Measurements from ENCODE around the gene LTBP4. TPM values are rescaled to one million over a fixed set of nuclear protein-coding genes. Genes with fewer than 3 reads are reported as not detected.
A peak's percentile ranks its signal among the peaks of the same experiment; 100 is the strongest.
"Not testable (repeated sequence)": the region's sequence is repeated elsewhere in the genome, so short reads cannot be mapped to it uniquely, and the experiment has no call there.

LTBP4 gene
- total RNA-seq, 1 donor from 2014 or later, result 41.6 TPM

DNA sequence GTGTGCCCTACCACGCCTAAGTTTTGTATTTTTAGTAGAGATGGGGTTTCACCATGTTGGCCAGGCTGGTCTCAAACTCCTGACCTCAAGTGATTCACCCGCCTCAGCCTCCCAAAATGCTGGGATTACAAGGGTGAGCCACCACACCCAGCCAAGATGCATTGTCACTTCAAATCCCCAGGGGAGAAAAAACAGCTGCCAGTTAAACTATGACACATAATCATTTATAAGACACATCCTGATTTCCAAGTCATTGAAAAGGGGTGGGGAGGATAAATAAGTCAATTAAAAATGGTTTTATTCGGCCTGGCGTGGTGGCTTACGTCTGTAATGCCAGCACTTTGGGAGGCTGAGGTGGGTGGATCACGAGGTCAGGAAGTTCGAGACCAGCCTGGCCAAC lies 54.5 kb downstream of the LTBP4 start:
- not testable (repeated sequence) for DNase-seq (ENCODE audit: low spot score); ATAC-seq

DNA sequence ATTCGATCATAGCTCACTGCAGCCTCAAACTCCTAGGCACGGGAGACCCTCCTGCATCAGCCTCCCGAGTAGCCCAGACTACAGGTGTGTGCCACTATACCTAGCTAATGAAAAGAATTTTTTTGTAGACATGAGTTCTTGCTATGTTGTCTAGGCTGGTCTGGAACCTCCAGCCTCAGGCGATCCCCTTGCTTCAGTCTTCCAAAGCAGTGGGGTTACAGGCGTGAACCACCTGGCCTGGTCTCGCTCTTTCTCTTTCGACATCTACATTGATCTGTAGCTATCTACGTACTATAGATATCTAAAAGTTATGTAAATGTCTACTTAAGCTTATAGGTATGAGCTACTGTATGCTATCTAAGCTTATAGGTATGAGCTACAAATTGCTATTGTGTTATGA lies 56.9 kb downstream of the LTBP4 start:
- ATAC-seq (no peak), DNase-seq (ENCODE audit: low spot score) (no peak)

DNA sequence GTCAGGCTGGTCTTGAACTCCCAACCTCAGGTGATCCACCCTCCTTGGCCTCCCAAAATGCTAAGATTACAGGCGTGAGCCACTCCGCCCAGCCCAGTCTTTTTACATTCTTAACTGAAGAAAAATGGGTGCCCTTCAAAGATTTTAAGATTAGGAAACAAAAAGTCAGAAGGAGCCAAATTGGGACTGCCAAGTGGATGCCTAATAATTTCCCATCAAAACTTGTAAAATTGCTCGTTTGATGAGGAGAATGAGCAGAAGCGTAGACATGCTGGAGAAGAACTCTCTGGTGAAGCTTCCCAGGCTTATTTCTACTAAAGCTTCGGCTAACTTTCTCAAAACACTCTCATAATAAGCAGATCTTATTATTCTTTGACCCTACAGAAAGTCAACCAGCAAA lies 57.9 kb downstream of the LTBP4 start:
- DNase-seq (ENCODE audit: low spot score) (no peak), ATAC-seq (no peak)

DNA sequence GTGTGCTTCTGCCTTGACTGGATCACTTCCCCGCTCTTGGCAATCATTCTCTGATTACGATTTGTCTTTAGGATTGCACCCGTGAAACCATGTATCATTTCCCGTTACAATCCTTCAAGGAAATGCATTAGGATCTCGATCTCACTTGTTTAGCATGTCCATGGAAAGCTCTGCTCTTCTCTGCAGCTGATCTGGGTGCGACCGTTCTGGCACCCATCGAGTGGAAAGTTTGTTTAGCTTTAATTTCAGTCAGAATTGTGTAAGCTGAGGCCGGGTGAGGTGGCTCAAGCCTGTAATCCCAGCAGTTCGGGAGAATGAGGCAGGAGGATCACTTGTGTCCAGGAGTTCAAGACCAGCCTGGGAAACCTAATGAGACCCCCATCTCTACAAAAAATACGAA lies 58.4 kb downstream of the LTBP4 start:
- ATAC-seq, result no peak
- DNase-seq (ENCODE audit: low spot score), result no peak

DNA sequence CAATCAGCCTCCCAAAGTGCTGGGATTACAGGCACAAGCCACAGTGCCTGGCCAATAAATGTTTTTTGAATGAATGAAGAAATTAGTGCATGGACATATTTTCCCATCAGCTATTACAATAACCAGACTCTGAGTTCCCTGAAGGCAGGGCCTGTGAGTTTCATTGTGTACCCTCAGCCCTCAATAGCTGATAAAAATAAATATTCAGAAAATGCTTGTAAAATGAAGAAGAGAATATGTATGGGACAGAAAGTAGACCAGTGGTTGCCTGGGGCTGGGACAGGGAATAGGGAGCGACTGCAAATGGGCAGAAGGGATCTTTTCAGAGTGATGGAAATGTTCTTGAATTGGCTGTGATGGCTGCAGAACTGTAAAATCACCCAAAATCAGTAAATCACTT lies 60.4 kb downstream of the LTBP4 start:
- DNase-seq (ENCODE audit: low spot score) (no peak), ATAC-seq (no peak)

DNA sequence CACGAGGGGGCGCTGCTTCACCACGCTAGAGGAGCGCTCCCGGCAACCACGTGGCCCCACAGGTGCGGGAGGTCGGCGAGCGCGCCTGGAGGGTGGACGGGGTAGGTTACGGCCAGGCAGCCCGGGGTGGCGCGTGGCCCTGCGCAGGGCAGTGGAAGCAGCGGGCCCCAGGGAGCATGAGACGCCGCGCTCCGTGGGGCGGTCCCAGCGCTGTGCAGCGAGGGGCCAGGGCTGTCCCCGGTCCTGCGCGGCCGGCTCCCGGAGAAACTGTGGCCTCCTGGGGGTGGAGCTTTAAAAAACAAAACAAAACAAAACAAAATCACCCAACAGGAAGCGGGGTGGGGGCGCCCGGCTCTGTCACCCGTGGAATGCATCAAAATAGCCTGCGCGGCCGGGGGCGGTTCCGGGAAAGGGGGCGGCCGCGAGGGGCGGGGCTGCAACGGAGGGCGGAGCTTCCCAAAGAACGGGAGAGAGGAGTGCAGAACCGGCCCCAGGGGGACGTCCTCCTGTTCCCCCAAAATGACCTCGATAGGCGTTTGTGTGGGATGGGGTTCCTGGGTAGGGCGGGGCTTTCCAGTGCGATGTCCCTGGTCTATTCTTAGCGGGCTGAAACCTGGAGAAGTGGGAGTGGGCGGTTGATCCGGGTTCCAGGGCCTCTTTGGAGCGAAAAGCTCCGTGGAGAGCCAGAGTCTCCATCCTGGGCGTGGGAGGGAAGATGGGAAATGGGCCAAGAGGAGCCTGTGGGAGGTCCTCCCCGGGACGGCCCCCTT lies 61.9 kb downstream of the LTBP4 start:
- peak; percentile 89 for DNase-seq (ENCODE audit: low spot score)
- ATAC-seq, result peak; percentile 95

DNA sequence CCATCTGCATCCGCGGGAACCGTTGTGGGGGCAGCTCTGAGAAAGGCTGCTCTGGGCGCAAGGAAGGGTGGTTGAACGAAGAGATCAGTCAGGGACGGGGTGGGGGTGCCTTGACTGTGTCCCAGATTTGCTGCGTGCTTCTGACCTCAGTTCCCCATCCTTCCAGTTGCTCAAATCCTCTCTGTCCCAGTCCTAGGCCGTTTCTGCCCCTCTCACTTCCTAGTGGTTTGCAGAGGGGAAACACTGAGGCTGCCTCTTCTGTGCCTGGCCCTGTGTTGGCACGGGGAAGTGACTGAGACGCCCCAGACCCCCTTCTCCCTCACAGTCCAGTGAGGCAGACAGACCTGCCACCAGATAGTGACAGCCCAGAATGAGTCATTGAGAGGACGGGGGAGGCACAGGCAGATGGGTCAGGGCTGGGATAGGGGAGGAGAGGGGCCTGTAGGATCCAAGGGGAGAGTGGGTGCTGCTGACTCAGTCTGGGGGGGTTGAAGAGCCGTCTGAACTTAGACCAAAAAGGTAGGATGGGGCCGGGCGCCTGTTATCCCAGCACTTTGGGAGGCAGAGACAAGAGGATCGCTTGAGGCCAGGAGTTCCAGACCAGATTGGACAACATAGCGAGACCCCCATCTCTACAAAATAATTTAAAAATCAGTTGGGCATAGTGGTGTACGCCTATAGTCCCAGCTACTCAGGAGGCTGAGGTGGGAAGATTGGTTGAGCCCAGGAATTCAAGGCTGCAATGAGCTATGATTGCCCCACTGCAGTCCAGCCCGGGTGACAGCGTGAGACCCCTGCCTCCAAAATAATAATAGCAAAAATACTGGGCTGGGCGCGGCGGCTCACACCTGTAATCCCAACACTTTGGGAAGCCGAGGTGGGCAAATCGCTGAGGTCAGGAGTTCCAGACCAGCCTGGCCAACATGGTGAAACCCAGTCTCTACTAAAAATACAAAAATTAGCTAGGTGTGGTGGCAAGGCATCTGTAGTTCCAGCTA lies 62.8 kb downstream of the LTBP4 start:
- no peak for ATAC-seq
- DNase-seq (ENCODE audit: low spot score), result no peak

DNA sequence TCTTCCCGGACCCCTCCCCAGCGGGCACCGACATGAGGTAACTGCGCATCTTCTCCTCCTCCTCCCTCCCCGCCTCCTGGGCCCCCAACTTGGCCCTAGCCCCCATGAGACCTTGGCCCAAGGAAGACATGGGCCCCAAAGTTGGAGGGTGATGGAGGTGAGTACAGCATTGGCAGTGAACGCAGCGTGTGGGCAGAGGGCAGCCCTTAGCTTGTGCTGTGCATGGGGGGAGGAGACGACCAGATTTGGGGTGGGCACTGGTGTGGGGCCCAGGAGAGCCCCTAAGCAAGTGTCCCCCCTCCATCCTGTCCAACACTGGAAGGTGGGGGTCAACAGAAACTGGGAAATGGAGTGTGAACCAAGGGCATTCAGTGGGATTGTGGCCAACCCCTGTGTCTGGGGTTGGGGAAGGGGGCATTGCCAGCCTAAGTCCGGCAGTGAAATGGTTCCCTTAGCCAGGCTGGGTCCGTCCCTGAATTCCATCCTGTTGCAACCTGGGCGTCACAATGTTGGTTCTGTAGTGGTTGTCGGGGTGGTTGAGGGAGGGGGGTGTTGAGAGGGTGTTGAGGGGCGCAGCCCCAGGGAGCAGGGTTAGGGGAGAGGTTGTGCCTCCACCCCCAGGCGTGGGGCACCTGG lies 65.8 kb downstream of the LTBP4 start:
- DNase-seq (ENCODE audit: low spot score) (no peak), ATAC-seq (no peak)

DNA sequence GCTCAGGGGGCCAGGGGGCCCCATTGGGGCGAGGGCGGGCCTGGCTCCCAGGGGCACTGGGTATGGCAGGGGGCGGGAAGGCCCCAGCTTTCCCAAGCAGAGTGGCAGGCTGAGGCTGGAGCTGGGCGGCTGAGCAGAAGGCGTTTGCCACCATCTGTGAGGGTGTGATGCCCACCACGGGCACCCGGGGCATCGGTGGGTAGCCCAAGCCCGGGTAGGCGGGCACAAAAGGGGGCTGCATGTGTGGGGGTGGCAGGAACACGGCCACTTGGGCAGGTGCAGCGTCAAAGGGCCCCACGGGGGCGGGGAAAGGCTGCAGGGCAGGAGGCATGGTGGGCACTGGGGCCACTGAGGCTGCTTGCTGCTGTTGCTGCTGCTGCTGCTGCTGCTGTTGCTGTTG lies 66.4 kb downstream of the LTBP4 start:
- ATAC-seq (no peak), DNase-seq (ENCODE audit: low spot score) (no peak)

DNA sequence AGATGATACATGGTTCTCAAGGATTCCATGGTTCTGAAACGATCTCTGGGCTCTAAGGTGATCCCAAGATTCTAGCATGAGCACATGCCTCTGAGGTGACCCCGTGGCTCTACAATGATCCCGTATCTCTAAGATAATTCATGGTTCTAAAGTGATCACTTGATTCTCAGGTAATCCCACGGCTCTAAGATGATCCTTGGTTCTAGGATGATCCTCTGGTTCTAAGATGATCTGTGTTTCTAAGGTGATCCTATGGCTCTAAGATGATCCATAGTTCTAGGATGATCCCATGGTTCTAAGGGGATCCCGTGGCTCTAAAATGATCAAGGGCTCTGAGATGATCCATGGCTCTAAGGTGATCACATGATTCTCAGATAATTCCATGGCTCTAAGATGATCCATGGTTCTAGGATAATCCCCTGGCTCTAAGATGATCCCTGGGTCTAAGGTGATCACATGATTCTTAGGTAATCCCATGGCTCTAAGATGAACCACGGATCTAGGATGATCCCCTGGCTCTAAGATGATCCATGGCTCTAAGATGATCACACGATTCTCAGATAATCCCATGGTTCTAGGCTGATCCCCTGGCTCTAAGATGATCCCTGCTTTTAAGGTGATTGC lies 67.9 kb downstream of the LTBP4 start:
- ATAC-seq (no peak), DNase-seq (ENCODE audit: low spot score) (no peak)

DNA sequence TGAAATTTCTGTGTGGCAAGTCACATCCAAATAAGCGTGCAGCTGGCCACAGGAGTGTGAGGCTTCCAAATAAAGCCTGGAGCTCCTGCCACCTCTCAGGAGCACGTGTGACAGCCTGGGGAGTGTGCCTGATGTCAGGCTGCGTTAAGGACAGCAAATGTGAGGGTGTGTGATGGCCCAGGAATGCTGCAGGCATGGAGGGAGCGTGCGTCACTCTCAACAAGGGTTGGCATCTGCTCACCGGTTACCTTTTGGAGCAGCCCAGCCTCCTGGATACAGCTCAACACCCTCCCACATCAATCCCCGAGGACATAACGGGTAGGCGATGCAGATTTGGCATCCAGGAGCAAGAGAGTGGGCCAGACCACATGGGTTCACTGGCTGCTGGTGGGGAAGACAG lies 70.2 kb downstream of the LTBP4 start:
- DNase-seq (ENCODE audit: low spot score) (no peak), ATAC-seq (no peak)

DNA sequence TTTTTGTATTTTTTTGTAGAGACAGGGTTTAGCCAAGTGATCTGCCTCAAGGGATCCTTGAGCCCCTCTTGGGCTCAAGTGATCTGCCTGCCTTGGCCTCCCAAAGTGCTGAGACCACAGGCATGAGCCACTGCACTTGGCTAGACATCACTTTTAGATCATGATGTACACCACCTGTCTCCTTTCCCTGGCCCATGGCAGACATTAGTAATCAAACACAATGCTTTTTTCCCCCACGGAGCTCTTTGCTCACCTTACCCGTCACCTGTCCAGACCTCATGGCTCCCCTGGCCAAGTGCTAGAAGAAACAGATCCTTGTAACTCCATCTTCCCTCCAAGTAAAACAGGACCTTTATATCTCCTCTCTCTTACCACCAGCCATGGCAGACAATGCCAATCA lies 70.9 kb downstream of the LTBP4 start:
- ATAC-seq, result no peak
- DNase-seq (ENCODE audit: low spot score), result no peak

DNA sequence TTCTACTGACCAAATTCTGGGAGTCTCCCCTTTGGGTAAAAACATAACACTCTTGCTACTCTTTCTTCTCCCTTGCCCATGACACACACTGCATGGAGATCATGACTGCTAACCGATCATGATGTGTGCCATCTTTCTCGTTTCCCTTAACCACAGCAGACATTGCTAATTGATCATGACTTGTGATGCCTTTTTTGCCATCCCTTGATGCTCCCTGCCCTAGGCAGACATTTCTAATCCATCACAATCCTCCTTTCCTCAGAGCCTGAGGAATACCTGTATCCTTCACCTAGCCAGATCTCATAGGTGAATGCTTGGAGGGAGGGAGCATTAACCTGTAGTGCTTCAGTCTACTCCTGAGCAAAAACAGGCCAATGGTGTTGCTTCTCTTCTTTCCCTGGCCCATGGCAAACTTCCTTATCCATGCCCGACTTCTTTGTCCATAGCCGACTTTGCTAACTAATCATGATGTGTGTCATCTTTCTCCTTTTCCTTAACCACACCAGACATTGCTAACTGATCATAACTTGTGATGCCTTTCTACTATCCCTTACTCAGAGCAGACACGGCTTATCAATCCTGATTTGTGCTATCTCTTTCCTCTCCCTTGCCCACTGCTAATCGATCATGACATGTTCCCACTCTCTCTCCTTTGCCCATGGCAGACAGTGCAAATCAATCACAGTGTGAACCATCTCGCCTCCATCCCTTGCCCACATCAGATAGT lies 71.6 kb downstream of the LTBP4 start:
- DNase-seq (ENCODE audit: low spot score) (no peak), ATAC-seq (no peak)

DNA sequence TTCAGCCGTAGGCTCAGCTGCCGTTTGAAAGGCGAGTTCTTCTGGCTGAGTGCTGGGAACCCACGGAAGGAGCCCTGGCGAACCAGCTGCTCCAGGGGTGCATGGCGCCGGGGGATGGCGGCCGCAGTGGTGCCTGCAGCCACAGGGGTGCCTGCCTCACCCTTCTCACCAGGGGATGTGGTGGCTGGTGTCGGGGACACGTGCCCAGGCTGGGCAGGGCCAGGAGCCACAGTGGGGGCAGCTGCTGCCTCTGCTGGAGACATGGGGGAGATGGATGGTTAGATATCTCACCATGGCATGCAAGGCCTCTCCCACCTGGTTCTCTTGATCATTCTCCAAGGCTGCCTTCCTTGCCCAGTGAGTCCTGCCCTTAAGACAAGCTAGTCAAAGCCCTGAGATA lies 72.2 kb downstream of the LTBP4 start:
- DNase-seq (ENCODE audit: low spot score) (no peak), ATAC-seq (no peak)

DNA sequence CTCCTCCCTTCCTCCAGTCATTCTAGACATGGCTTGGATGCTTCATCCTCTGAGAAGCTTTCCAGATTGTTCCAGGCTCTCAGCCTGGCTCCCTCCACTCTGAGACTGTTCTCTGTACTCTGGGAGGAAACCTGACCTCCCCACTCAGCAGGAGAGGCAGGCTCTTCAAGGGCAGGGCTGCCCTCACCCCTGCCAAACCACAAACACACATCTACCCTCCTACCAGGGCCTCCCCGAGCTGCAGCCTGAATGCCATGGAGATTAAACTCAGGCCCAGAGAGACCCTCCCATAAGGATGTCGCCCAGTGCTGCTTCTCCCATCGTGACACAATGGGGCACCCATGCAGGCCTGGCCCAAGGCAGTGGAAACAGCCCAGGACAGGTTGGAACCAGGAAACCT lies 73.1 kb downstream of the LTBP4 start:
- no peak for ATAC-seq
- DNase-seq (ENCODE audit: low spot score), result no peak

DNA sequence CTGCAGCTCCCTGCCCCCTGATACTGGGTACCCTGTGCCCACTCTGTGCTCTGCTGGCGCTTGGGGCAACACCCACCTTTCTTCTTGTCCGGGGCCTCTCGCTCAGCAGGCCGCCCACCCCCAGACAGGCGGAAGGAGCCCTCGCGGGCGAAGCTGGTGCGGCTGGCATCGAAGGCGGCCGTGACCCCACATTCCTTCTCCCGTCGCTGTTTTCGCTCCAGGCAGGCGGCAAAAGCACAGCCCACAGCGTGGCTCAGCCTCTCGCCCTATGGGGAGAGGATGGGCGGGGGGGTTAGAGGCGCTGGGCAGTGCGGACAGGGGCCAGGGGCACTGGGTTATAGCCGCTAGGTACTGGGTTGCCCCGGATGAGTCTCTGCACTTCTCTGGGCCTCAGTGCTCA lies 76.0 kb downstream of the LTBP4 start:
- DNase-seq (ENCODE audit: low spot score) (no peak), ATAC-seq (no peak)

All from left lobe of liver (tissue), 2 donors.